Gastrocnemius medialis (tissue), 4 donors: Measurements from ENCODE around the gene GBP7. TPM values are rescaled to one million over a fixed set of nuclear protein-coding genes. Genes with fewer than 3 reads are reported as not detected.
"Not testable (repeated sequence)": the region's sequence is repeated elsewhere in the genome, so short reads cannot be mapped to it uniquely, and the experiment has no call there.

Experiments
- ATAC-seq, 2 donors: fragments of 150-250 bp; one replicate each; pipeline ENCODE4 v1.9.1; 2016
- DNase-seq, 2 donors: peaks; one replicate each; pipeline ENCODE4 v3.0.0-alpha.2; 2019
- H3K27ac ChIP-seq, 4 donors: fragments of 200-600 bp; sonication (generic); 1 replicate in 1 of 4; 2 replicates in 3 of 4; pipeline ENCODE4 v1.5.1; 2016 to 2018; ENCODE audit warnings: mild to moderate bottlenecking in 2 of 4, moderate library complexity in 1 of 4
- H3K27me3 ChIP-seq, 3 donors: fragments of 200-600 bp; sonication (generic) in 2 of 3; 1 replicate in 1 of 3; 2 replicates in 2 of 3; pipeline versions ENCODE4 v1.5.1 to v1.6.0; 2016 to 2019; ENCODE audit warnings: mild to moderate bottlenecking in 1 of 3, moderate library complexity in 1 of 3
- H3K36me3 ChIP-seq, 2 donors: fragments of 200-600 bp; sonication (generic) in 1 of 2; one replicate each; pipeline ENCODE4 v1.5.1; 2017 to 2018
- H3K4me1 ChIP-seq, 2 donors: fragments of 200-600 bp; sonication (generic) in 1 of 2; one replicate each; pipeline ENCODE4 v1.5.1; 2016 to 2017; ENCODE audit warnings: mild to moderate bottlenecking in 2 of 2
- H3K4me3 ChIP-seq, 4 donors: fragments of 200-600 bp; sonication (generic) in 3 of 4; 1 replicate in 1 of 4; 2 replicates in 3 of 4; pipeline ENCODE4 v1.5.1; 2016 to 2019; ENCODE audit warnings: mild to moderate bottlenecking in 2 of 4
- H3K9me3 ChIP-seq, 3 donors: fragments of 200-600 bp; sonication (generic) in 2 of 3; 1 replicate in 1 of 3; 2 replicates in 2 of 3; pipeline ENCODE4 v1.5.1; 2016 to 2019
- POLR2A ChIP-seq, 2 donors: fragments of 450-650 bp; IDR thresholded peaks; one replicate each; pipeline ENCODE4 v1.6.1; 2017; ENCODE audit warnings: antibody characterized with exemption in 2 of 2, mild to moderate bottlenecking in 2 of 2, moderate library complexity in 2 of 2
- in situ Hi-C, 4 donors: fragments of 200-750 bp; cut with MboI; loops; one replicate each; pipeline versions ENCODE4 v1.15.0 to v1.8.0; 2017; ENCODE audit warnings: low sequenced_read_pairs in 4 of 4
- intact Hi-C: fragments of 100-400 bp; cut with DNase I; formaldehyde crosslinking; loops from one replicate; pipeline ENCODE4 v1.15.1; 2023; ENCODE audit warnings: low total_unique reads
- total RNA-seq, 4 donors: library from RNA; depleted of rRNA; stranded (reverse); fragments of >200 nt; gene quantifications; one replicate each; pipeline versions ENCODE4 v1.1.0 to v1.2.3, GENCODE V29; 2016
- TF ChIP-seq, protein P1 (sequence below), 5 experiments: fragments of 450-650 bp in 3 of 5; fragments of 200-600 bp in 2 of 5; sonication (generic) in 2 of 5; IDR thresholded peaks in 4 of 5; conservative IDR thresholded peaks in 1 of 5; 1 replicate in 4 of 5; 2 replicates in 1 of 5; pipeline ENCODE4 v1.5.1; 2016 to 2019; ENCODE audit warnings: antibody characterized with exemption in 5 of 5, mild to moderate bottlenecking in 3 of 5, moderate library complexity in 3 of 5

Gene GBP7, protein sequence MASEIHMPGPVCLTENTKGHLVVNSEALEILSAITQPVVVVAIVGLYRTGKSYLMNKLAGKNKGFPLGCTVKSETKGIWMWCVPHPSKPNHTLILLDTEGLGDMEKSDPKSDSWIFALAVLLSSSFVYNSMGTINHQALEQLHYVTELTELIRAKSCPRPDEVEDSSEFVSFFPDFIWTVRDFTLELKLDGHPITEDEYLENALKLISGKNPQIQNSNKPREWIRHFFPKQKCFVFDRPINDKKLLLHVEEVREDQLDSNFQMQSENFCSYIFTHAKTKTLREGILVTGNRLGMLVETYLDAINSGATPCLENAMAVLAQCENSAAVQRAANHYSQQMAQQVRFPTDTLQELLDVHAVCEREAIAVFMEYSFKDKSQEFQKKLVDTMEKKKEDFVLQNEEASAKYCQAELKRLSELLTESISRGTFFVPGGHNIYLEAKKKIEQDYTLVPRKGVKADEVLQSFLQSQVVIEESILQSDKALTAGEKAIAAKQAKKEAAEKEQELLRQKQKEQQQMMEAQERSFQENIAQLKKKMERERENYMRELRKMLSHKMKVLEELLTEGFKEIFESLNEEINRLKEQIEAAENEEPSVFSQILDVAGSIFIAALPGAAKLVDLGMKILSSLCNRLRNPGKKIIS
- not detected for total RNA-seq

DNA sequence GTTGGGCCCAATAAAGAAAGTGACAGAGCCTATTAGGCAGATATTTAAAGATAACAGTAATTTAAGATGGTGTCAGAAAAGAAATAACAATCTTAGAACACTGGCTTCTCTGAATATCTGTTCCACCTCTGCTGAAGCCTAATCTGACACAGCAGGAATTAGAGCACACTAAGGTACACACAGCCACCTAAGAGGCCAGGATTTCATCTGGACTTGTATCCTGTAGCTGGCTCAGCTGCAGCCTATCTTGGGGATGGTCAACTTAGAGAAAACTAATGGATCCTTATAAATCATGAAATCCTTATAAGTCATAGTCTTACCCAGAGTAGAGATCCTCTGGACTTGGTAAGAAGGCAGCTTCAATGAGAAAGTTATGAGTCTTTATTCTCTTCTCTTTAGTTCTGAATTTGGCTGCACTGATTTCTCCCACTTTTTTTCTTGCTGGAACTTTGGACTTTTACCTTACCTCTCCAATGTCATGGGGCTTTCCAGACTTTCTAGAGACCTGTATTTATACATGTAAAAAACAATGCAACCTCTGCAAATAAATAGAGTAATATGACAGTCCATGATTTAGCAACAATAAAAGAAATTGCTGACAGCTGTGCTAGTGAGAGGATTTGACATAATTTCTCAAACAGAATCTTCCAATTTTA lies at the start of gene GBP7:
TSS of gene GBP7 (minus strand) at position 403 of the 656 bp plus-strand sequence. CDS start 4,068 bp downstream, outside the sequence.
- intact Hi-C loops, result no loop called here
- in situ Hi-C loops, result no loop called here
- no peak within 1 kb of the TSS for H3K27ac ChIP-seq
- H3K36me3 ChIP-seq, result no peaks in the 10 kb centered on the region
- ATAC-seq (no peak), DNase-seq (no peak)
- no peaks in the 10 kb centered on the region for H3K4me1 ChIP-seq
- H3K27me3 ChIP-seq, result no peaks in the 10 kb centered on the region
- no peak for TF ChIP-seq POLR2A (IDR thresholded peaks at IDR 0.05)
- TF ChIP-seq, protein P1, sequence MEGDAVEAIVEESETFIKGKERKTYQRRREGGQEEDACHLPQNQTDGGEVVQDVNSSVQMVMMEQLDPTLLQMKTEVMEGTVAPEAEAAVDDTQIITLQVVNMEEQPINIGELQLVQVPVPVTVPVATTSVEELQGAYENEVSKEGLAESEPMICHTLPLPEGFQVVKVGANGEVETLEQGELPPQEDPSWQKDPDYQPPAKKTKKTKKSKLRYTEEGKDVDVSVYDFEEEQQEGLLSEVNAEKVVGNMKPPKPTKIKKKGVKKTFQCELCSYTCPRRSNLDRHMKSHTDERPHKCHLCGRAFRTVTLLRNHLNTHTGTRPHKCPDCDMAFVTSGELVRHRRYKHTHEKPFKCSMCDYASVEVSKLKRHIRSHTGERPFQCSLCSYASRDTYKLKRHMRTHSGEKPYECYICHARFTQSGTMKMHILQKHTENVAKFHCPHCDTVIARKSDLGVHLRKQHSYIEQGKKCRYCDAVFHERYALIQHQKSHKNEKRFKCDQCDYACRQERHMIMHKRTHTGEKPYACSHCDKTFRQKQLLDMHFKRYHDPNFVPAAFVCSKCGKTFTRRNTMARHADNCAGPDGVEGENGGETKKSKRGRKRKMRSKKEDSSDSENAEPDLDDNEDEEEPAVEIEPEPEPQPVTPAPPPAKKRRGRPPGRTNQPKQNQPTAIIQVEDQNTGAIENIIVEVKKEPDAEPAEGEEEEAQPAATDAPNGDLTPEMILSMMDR (IDR thresholded peaks at IDR 0.05 in 4 of 5, conservative IDR thresholded peaks at IDR 0.05 in 1 of 5), result no peak
- no peaks in the 10 kb centered on the region for H3K9me3 ChIP-seq
- no peak within 1 kb of the TSS for H3K4me3 ChIP-seq

DNA sequence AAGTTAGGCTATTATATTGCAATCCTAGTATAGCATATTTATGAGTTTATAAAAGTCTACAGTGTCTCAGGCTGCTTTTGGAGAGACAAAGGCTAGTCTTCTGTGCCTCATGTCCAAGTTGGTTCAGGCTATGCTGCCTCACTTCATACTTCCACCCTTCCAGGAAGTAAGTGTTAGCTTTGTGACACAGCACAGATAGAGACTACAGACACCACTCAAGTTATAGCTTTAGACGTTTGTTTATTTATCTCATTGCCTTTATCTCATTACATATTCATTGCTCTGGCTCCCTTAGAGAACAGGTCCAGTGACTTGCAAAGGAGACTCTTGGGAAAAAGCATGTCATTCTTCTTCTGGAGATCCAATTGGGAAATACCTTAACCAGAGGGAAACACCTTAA lies 45.5 kb upstream of the GBP7 start:
- intact Hi-C loops (no loop called here), in situ Hi-C loops (no loop called here)
- ATAC-seq, result no peak
- DNase-seq, result no peak
- Histone ChIP-seq H3K4me1 (no peaks in the 10 kb centered on the region), H3K36me3 (no peaks in the 10 kb centered on the region), H3K9me3 (no peaks in the 10 kb centered on the region), H3K4me3 (no peak overlapping the region), H3K27ac (no peak overlapping the region), H3K27me3 (no peaks in the 10 kb centered on the region)
- TF ChIP-seq, protein P1 (IDR thresholded peaks at IDR 0.05 in 4 of 5, conservative IDR thresholded peaks at IDR 0.05 in 1 of 5), result no peak
- TF ChIP-seq POLR2A (IDR thresholded peaks at IDR 0.05), result no peak

GRCh38 chr1:89219851-89220250 lies 44.0 kb upstream of the GBP7 start:
- H3K36me3 ChIP-seq, H3K4me1 ChIP-seq, H3K27me3 ChIP-seq, H3K9me3 ChIP-seq, DNase-seq, in situ Hi-C loops, H3K27ac ChIP-seq, ATAC-seq, H3K4me3 ChIP-seq, intact Hi-C loops: not testable (repeated sequence)

- in situ Hi-C loops, ATAC-seq: not testable (repeated sequence)
Measured at GRCh38 chr1:89218941-89219340, 43.1 kb upstream of the GBP7 start.

DNA sequence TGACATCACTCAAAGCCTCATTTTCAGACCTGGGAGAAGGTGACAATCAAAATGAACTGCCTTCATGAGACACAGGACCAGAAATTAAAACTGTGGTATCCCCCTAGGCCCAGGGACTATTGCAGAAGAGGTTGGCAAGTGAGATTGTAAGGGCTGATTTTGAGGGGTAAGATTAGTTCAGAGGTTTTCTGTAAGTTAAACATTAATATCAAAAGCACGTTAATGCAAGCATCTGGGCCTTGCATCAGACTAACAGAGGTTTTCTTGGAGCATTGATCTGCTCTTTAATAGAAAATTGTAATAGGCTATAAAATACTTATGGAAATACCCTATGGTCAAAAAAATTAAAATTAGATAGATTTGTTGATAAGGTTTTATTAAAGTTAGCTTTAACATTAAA lies 37.5 kb upstream of the GBP7 start:
- no peak overlapping the region for H3K4me3 ChIP-seq
- TF ChIP-seq, protein P1 (IDR thresholded peaks at IDR 0.05 in 4 of 5, conservative IDR thresholded peaks at IDR 0.05 in 1 of 5), result no peak
- TF ChIP-seq POLR2A (IDR thresholded peaks at IDR 0.05), result no peak
- ATAC-seq (no peak), DNase-seq (no peak)
- in situ Hi-C loops (no loop called here), intact Hi-C loops (no loop called here)
- H3K27me3 ChIP-seq, result no peaks in the 10 kb centered on the region
- H3K9me3 ChIP-seq, result no peaks in the 10 kb centered on the region
- H3K27ac ChIP-seq, result no peak overlapping the region
- H3K4me1 ChIP-seq, result no peaks in the 10 kb centered on the region
- H3K36me3 ChIP-seq, result no peaks in the 10 kb centered on the region

More at GRCh38 chr1:89218941-89219340, 43.1 kb upstream of the GBP7 start:
- H3K4me3 ChIP-seq, H3K4me1 ChIP-seq, H3K36me3 ChIP-seq, DNase-seq, H3K27ac ChIP-seq, H3K9me3 ChIP-seq, intact Hi-C loops, H3K27me3 ChIP-seq: not testable (repeated sequence)
